K562 (cell line): ENCODE data around the gene DMD.

ENCODE experiments used
- ARNT ChIP-seq, 2 experiments: fragments of 450-650 bp; IDR thresholded peaks; 2 replicates each; pipeline ENCODE4 v1.6.1; 2016; ENCODE audit warnings: mild to moderate bottlenecking in 1 of 2
- CEBPB ChIP-seq: fragments of 450-650 bp; IDR thresholded peaks from 2 replicates; pipeline ENCODE4 v1.6.1; 2016; ENCODE audit warnings: missing genetic modification characterization, missing compliant biosample characterization
- MXI1 ChIP-seq: IDR thresholded peaks from 2 replicates; pipeline ENCODE4 v1.6.1; 2011; ENCODE audit warnings: low read depth, mild to moderate bottlenecking, improper control_type of control experiment, low read length
- NBN ChIP-seq: fragments of 450-650 bp; IDR thresholded peaks from 2 replicates; pipeline ENCODE4 v1.6.1; 2016; ENCODE audit warnings: low read depth, mild to moderate bottlenecking
- NFE2L1 ChIP-seq: fragments of 450-650 bp; IDR thresholded peaks from 2 replicates; pipeline ENCODE4 v1.6.1; 2016; ENCODE audit warnings: missing genetic modification characterization, low read depth, mild to moderate bottlenecking, missing compliant biosample characterization, moderate library complexity, borderline replicate concordance
- NR2C2 ChIP-seq, 2 experiments: fragments of 200-800 bp in 1 of 2; sonication (Bioruptor generic) in 1 of 2; sonication (generic) in 1 of 2; formaldehyde crosslinking in 1 of 2; IDR thresholded peaks; 2 replicates each; pipeline versions ENCODE4 v1.6.1 to v1.8.0; 2016 to 2022; ENCODE audit warnings: mild to moderate bottlenecking in 1 of 2, missing compliant biosample characterization in 1 of 2, missing genetic modification characterization in 1 of 2, missing genetic modification reagents in 1 of 2
- POLR2A ChIP-seq: fragments of 450-650 bp; conservative IDR thresholded peaks from 2 replicates; pipeline ENCODE4 v1.6.1; 2016
- SREBF1 ChIP-seq: fragments of 150-350 bp; IDR thresholded peaks from 2 replicates; pipeline ENCODE4 v1.6.1; 2014; ENCODE audit warnings: antibody characterized with exemption, low read depth, low read length, borderline replicate concordance
- TF ChIP-seq, protein P1 (sequence below), 2 experiments: fragments of 450-650 bp; formaldehyde crosslinking in 1 of 2; IDR thresholded peaks; 2 replicates each; pipeline versions ENCODE4 v1.4.0 to v1.6.1; 2014 to 2020; ENCODE audit warnings: mild to moderate bottlenecking in 2 of 2, borderline replicate concordance in 1 of 2, low read depth in 1 of 2

GRCh38 chrX:31805781-31806180, 1405.6 kb downstream of the DMD start:
- no peak for TF ChIP-seq MXI1
- TF ChIP-seq POLR2A: no peak
- no peak for TF ChIP-seq NR2C2 (CRISPR knock-in tag; IDR thresholded peaks at IDR 0.05)
- no peak for TF ChIP-seq NR2C2 (tag; IDR thresholded peaks at IDR 0.05)
- TF ChIP-seq ARNT (IDR thresholded peaks at IDR 0.05): no peak
- TF ChIP-seq CEBPB (tag): no peak
- no peak for TF ChIP-seq NBN
- TF ChIP-seq, protein P1, sequence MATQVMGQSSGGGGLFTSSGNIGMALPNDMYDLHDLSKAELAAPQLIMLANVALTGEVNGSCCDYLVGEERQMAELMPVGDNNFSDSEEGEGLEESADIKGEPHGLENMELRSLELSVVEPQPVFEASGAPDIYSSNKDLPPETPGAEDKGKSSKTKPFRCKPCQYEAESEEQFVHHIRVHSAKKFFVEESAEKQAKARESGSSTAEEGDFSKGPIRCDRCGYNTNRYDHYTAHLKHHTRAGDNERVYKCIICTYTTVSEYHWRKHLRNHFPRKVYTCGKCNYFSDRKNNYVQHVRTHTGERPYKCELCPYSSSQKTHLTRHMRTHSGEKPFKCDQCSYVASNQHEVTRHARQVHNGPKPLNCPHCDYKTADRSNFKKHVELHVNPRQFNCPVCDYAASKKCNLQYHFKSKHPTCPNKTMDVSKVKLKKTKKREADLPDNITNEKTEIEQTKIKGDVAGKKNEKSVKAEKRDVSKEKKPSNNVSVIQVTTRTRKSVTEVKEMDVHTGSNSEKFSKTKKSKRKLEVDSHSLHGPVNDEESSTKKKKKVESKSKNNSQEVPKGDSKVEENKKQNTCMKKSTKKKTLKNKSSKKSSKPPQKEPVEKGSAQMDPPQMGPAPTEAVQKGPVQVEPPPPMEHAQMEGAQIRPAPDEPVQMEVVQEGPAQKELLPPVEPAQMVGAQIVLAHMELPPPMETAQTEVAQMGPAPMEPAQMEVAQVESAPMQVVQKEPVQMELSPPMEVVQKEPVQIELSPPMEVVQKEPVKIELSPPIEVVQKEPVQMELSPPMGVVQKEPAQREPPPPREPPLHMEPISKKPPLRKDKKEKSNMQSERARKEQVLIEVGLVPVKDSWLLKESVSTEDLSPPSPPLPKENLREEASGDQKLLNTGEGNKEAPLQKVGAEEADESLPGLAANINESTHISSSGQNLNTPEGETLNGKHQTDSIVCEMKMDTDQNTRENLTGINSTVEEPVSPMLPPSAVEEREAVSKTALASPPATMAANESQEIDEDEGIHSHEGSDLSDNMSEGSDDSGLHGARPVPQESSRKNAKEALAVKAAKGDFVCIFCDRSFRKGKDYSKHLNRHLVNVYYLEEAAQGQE (IDR thresholded peaks at IDR 0.05; ENCODE audit: borderline replicate concordance): no peak
- TF ChIP-seq, protein P1 (CRISPR knock-in tag; IDR thresholded peaks at IDR 0.05; ENCODE audit: low read depth): no peak
- no peak for TF ChIP-seq SREBF1
- TF ChIP-seq NFE2L1 (tag): no peak
